GM19043 (cell line): ENCODE measurements around the gene HK1.
"Not testable (repeated sequence)": the region's sequence is repeated elsewhere in the genome, so short reads cannot be mapped to it uniquely, and the experiment has no call there.

Experiments
- ATAC-seq: cut with Tn5 transposase; IDR thresholded peaks from one replicate; pipeline ENCODE4 v1.9.1; 2021; ENCODE audit warnings: low read depth; ENCODE audit not compliant: unreplicated experiment

Gene HK1

GRCh38 chr10:69438536-69439349 lies 160.4 kb downstream of the HK1 start:
- no peak for ATAC-seq

- no peak for ATAC-seq
Measured at GRCh38 chr10:69439350-69439739, 161.0 kb downstream of the HK1 start.

GRCh38 chr10:69439813-69440506 lies 161.7 kb downstream of the HK1 start:
- ATAC-seq: no peak

- ATAC-seq: no peak
Measured at GRCh38 chr10:69443354-69443753, 165.1 kb downstream of the HK1 start.

- ATAC-seq: no peak
Measured at GRCh38 chr10:69445041-69445440, 166.7 kb downstream of the HK1 start.

GRCh38 chr10:69446229-69446628 lies 167.9 kb downstream of the HK1 start:
- no peak for ATAC-seq

- no peak for ATAC-seq
Measured at GRCh38 chr10:69446650-69447151, 168.4 kb downstream of the HK1 start.

- no peak for ATAC-seq
Measured at GRCh38 chr10:69449841-69450240, 171.5 kb downstream of the HK1 start.

- not testable (repeated sequence) for ATAC-seq
Measured at GRCh38 chr10:69450395-69450794, 172.1 kb downstream of the HK1 start.

- peak; percentile 74 for ATAC-seq
Measured at GRCh38 chr10:69451209-69451783, 173.0 kb downstream of the HK1 start, which contains the start of gene TSPAN15. TSPAN15 (plus strand) TSS chr10:69451465; CDS start chr10:69451595, 130 bp downstream.
